GM21423 (cell line): ENCODE measurements around the gene TEAD1.
"Not testable (repeated sequence)": the region's sequence is repeated elsewhere in the genome, so short reads cannot be mapped to it uniquely, and the experiment has no call there.

Experiments
- ATAC-seq: cut with Tn5 transposase; IDR thresholded peaks from one replicate; pipeline ENCODE4 v1.9.1; 2021; ENCODE audit warnings: mild to moderate bottlenecking, moderate library complexity; ENCODE audit not compliant: unreplicated experiment

Gene TEAD1

GRCh38 chr11:12853652-12854296, 179.6 kb downstream of the TEAD1 start:
- ATAC-seq, result no peak

- no peak for ATAC-seq
Observed at GRCh38 chr11:12854297-12854661, 180.1 kb downstream of the TEAD1 start.

GRCh38 chr11:12854829-12855228, 180.6 kb downstream of the TEAD1 start:
- no peak for ATAC-seq

- no peak for ATAC-seq
Observed at GRCh38 chr11:12856338-12856737, 182.1 kb downstream of the TEAD1 start.

- no peak for ATAC-seq
Observed at GRCh38 chr11:12857572-12857971, 183.4 kb downstream of the TEAD1 start.

- ATAC-seq, result no peak
Observed at GRCh38 chr11:12859872-12860657, 185.8 kb downstream of the TEAD1 start.

- ATAC-seq, result no peak
Observed at GRCh38 chr11:12860827-12861226, 186.6 kb downstream of the TEAD1 start.

- ATAC-seq, result no peak
Observed at GRCh38 chr11:12862696-12863469, 188.7 kb downstream of the TEAD1 start.

- no peak for ATAC-seq
Observed at GRCh38 chr11:12863605-12864121, 189.4 kb downstream of the TEAD1 start.

- no peak for ATAC-seq
Observed at GRCh38 chr11:12864316-12865156, 190.3 kb downstream of the TEAD1 start.

- no peak for ATAC-seq
Observed at GRCh38 chr11:12865863-12866595, 191.8 kb downstream of the TEAD1 start.

- ATAC-seq, result no peak
Observed at GRCh38 chr11:12867531-12867930, 193.3 kb downstream of the TEAD1 start.

GRCh38 chr11:12868315-12869073, 194.3 kb downstream of the TEAD1 start:
- no peak for ATAC-seq

GRCh38 chr11:12871241-12871640, 197.0 kb downstream of the TEAD1 start:
- ATAC-seq, result no peak

- no peak for ATAC-seq
Observed at GRCh38 chr11:12871788-12872321, 197.6 kb downstream of the TEAD1 start.

GRCh38 chr11:12876340-12876739, 202.1 kb downstream of the TEAD1 start:
- no peak for ATAC-seq

GRCh38 chr11:12876988-12877387, 202.8 kb downstream of the TEAD1 start:
- no peak for ATAC-seq

- ATAC-seq, result not testable (repeated sequence)
Observed at GRCh38 chr11:12877508-12877907, 203.3 kb downstream of the TEAD1 start.

GRCh38 chr11:12880327-12880726, 206.1 kb downstream of the TEAD1 start:
- no peak for ATAC-seq
